ENCODE data around the gene EBF3.

The EBF3 gene

DNA sequence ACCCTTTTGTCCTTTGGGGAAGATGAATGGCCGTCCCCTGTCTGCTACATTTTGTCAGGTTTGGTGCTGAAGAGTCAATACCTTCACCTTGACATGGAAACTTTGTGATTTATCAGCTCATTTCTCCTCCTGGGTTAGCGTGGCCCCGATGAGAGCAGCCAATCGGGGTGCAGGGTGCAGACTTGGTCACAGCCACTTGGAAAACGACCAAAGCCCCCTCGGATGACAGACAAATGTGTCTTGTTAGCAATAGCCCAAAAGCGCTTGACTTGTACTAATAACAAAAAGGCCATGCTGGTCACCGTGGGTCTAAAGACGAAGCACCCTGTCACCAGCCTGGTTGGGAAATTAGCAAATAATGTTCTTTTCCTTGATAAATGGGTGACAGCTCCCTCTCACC, 103.7 kb downstream of the EBF3 start:
- Mint-ChIP-seq H3K4me1 (no peaks in the 10 kb centered on the region), H3K27me3 (peaks cover 2% of the 10 kb centered on the region), H3K27ac (no peak overlapping the region), H3K4me3 (no peak overlapping the region), H3K9me3 (no peaks in the 10 kb centered on the region), H3K36me3 (no peaks in the 10 kb centered on the region)

- Mint-ChIP-seq H3K4me1 (no peaks in the 10 kb centered on the region), H3K27me3 (peaks cover 2% of the 10 kb centered on the region), H3K36me3 (no peaks in the 10 kb centered on the region), H3K9me3 (no peaks in the 10 kb centered on the region), H3K4me3 (no peak overlapping the region), H3K27ac (no peak overlapping the region)
Observed at GRCh38 chr10:129859536-129859935, 104.5 kb downstream of the EBF3 start.

DNA sequence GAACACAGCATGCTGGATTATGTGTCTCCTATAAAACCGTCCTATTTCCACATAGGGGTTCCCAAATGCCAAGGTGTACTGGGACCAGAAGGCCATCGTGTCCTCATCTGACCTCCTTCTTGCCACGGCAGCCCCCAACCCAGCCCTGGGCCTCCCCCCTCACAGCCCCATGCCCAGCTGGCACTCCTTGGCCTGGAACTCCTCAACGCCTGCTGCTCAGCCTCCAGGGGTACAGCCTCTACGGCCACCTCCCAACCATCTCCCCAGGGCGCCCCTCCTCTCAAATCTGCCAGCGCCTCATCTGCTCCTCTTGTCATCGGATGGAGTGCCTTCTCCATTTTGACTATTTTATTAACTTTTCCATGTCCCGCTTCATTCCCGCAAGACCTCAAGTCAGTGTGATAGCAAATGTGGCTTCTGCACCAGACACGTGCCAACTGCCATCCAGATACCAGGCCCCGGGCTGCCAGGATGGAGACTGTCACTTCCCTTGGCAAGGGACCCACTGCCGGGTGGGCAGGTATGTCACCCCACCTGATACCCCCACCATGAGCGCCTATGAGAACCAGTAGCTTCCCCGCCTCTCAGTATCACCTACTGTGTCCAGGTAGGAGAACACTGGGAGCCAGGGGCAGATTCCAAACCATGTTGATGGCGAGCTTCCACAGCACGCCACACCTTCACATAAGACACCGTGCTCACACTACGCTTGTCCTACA, 106.7 kb downstream of the EBF3 start:
- H3K27ac Mint-ChIP-seq = no peak overlapping the region
- H3K27me3 Mint-ChIP-seq = peaks cover 4% of the 10 kb centered on the region
- H3K36me3 Mint-ChIP-seq = no peaks in the 10 kb centered on the region
- H3K9me3 Mint-ChIP-seq = no peaks in the 10 kb centered on the region
- no peaks in the 10 kb centered on the region for H3K4me1 Mint-ChIP-seq
- H3K4me3 Mint-ChIP-seq = no peak overlapping the region

- no peak overlapping the region for H3K4me3 Mint-ChIP-seq
- H3K27me3 Mint-ChIP-seq = peaks cover 9% of the 10 kb centered on the region
- no peaks in the 10 kb centered on the region for H3K4me1 Mint-ChIP-seq
- H3K27ac Mint-ChIP-seq = no peak overlapping the region
- H3K9me3 Mint-ChIP-seq = no peaks in the 10 kb centered on the region
- H3K36me3 Mint-ChIP-seq = no peaks in the 10 kb centered on the region
Observed at GRCh38 chr10:129855836-129856563, 108.1 kb downstream of the EBF3 start.

DNA sequence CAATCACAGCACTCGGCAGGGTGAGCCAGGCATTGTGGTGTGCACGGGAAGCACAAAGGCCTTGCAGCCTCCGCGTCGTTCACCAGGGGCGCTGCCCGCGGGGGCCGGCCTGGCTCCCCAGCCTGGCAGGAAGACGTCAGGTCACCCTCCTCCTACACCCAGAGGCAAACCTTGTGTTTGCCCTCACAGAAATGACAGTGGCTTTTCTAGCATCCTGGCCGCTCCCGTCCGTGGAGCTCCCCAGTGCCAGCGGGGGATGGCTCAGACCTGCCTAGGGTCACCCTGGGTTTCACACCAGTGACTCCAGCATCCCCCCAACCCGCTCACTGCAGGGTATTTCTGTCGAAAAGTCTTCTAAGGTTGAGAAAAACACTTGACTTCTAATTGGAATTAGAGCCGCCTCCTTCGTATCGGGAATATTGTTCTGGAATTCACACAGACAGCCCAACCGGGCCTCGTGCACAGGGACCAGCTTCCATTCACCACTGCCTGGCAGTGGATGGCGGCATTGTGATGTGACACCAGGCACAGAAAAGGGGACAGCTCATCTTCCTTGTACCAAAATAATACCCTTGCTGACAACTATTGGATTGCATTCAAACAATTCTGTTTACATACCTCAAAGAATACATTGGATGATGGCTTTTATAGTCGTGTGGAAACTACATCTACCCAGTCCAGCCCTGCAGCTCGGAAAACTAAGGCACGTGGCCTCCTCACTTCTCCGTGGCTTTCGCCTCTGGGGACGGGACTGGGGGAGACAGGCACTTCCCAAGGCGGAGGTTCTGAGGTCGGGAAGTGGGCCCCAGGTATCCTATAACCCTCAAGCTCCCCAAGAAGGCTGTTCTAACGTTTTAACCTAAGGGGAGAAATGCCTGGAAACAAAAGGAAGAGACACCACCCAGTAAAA, 109.0 kb downstream of the EBF3 start:
- H3K27me3 Mint-ChIP-seq = peaks cover 10% of the 10 kb centered on the region
- no peaks in the 10 kb centered on the region for H3K36me3 Mint-ChIP-seq
- no peak overlapping the region for H3K4me3 Mint-ChIP-seq
- H3K9me3 Mint-ChIP-seq = no peaks in the 10 kb centered on the region
- H3K4me1 Mint-ChIP-seq = no peaks in the 10 kb centered on the region
- no peak overlapping the region for H3K27ac Mint-ChIP-seq

DNA sequence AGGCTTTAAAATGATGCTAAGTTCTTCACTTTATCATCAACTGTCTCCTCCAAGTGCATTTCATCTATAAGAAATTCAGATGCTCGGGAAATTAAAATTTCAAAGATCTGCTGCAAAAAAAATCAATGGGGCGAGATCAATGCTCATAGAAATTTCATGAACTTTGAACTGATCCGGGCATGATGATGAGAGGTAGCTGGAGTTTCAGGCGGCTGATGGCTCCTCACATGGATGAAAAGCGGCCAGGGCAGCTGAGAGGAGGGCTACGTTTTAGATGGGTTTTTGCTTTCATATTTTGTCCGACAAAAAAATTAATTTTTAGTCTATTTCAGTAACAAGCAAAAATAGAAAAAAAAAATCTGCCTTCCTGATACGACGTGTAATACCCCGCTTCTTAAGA, 109.9 kb downstream of the EBF3 start:
- Mint-ChIP-seq H3K9me3 (no peaks in the 10 kb centered on the region), H3K27me3 (peaks cover 10% of the 10 kb centered on the region), H3K36me3 (no peaks in the 10 kb centered on the region), H3K27ac (no peak overlapping the region), H3K4me3 (no peak overlapping the region), H3K4me1 (no peaks in the 10 kb centered on the region)

GRCh38 chr10:129853562-129853903, 110.5 kb downstream of the EBF3 start:
- H3K4me1 Mint-ChIP-seq = no peaks in the 10 kb centered on the region
- H3K27me3 Mint-ChIP-seq = peaks cover 10% of the 10 kb centered on the region
- H3K4me3 Mint-ChIP-seq = no peak overlapping the region
- H3K27ac Mint-ChIP-seq = no peak overlapping the region
- no peaks in the 10 kb centered on the region for H3K36me3 Mint-ChIP-seq
- no peaks in the 10 kb centered on the region for H3K9me3 Mint-ChIP-seq

DNA sequence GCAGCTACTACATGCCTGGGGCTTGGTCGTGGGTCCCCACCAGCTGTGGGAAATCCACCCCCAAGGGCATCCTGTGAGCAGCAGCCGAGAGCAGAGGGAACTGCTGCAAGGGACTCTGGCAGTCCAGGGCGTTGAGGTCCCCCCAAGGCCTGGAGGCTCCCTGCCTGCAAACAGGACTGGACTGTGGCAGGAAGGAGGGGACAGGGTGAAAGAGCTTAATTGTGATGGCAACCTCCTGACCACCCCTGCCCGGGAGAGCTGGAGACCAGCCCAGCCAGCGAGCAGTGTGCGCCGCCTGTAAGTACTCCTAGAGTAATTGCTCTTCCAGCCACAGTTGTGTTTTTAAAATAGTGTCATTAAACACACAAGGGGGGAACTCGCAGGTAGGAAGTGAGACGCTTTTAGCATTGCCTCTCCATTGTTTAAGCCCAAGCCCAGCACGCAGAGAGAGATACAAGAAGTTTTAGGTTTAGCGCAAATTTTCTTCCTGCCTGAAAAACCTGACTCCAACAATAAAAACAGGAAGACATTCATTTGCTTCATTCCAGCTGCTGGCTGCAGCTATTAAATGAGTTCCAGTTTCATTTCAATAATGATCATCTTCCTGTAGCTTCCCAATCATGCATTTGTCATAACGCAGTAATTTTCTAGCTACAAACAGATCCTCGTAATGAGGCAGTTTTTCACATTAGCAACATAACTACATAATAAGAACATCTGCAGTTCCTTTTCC, 111.1 kb downstream of the EBF3 start:
- Mint-ChIP-seq H3K36me3 (no peaks in the 10 kb centered on the region), H3K4me1 (no peaks in the 10 kb centered on the region), H3K27me3 (peaks cover 10% of the 10 kb centered on the region), H3K4me3 (no peak overlapping the region), H3K27ac (no peak overlapping the region), H3K9me3 (no peaks in the 10 kb centered on the region)

DNA sequence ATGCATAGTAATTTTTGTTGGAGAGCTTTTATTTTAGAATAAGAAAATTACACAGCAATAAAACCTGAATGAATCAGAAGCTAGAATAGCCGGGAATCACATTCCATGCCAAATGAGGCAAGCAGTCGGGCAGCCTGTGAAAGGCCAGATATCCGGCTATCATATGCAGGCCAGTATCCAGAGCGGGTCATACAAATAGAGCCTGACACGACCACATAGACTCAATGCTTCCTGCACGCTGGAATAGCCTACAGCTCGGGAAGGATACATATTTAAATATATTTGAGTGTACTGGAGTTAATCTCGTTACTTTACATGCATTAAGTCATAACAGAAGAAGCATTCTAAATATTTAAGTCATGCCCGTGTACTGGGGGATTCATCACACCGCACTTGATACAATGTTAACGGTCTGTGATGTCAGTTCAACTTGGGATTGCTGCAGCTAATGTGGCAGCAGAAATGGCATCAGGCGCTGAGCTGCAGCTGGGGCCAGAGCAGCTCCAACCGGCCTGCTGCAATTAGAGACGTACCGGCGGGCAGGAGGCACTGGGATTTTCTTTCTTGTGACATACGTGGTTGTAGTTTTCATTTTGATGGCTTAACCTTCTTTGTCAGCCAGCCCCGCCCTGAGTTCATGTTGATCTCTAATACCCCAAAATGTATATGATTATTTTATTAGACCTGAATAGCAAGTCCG, 112.0 kb downstream of the EBF3 start:
- H3K4me1 Mint-ChIP-seq = no peaks in the 10 kb centered on the region
- peaks cover 8% of the 10 kb centered on the region for H3K27me3 Mint-ChIP-seq
- H3K4me3 Mint-ChIP-seq = no peak overlapping the region
- no peaks in the 10 kb centered on the region for H3K36me3 Mint-ChIP-seq
- no peaks in the 10 kb centered on the region for H3K9me3 Mint-ChIP-seq
- no peak overlapping the region for H3K27ac Mint-ChIP-seq

- H3K27ac Mint-ChIP-seq = no peak overlapping the region
- H3K36me3 Mint-ChIP-seq = no peaks in the 10 kb centered on the region
- H3K4me1 Mint-ChIP-seq = no peaks in the 10 kb centered on the region
- H3K27me3 Mint-ChIP-seq = peaks cover 8% of the 10 kb centered on the region
- no peaks in the 10 kb centered on the region for H3K9me3 Mint-ChIP-seq
- no peak overlapping the region for H3K4me3 Mint-ChIP-seq
Observed at GRCh38 chr10:129850790-129851189, 113.3 kb downstream of the EBF3 start.

- H3K27ac Mint-ChIP-seq = no peak overlapping the region
- H3K4me3 Mint-ChIP-seq = no peak overlapping the region
- H3K4me1 Mint-ChIP-seq = no peaks in the 10 kb centered on the region
- H3K9me3 Mint-ChIP-seq = no peaks in the 10 kb centered on the region
- peaks cover 8% of the 10 kb centered on the region for H3K27me3 Mint-ChIP-seq
- no peaks in the 10 kb centered on the region for H3K36me3 Mint-ChIP-seq
Observed at GRCh38 chr10:129850316-129850715, 113.8 kb downstream of the EBF3 start.

GRCh38 chr10:129849853-129850252, 114.2 kb downstream of the EBF3 start:
- Mint-ChIP-seq H3K27ac (no peak overlapping the region), H3K4me3 (no peak overlapping the region), H3K9me3 (no peaks in the 10 kb centered on the region), H3K27me3 (peaks cover 8% of the 10 kb centered on the region), H3K4me1 (no peaks in the 10 kb centered on the region), H3K36me3 (no peaks in the 10 kb centered on the region)

GRCh38 chr10:129849452-129849750, 114.7 kb downstream of the EBF3 start:
- Mint-ChIP-seq H3K4me1 (no peaks in the 10 kb centered on the region), H3K27me3 (peaks cover 6% of the 10 kb centered on the region), H3K36me3 (no peaks in the 10 kb centered on the region), H3K27ac (no peak overlapping the region), H3K4me3 (no peak overlapping the region), H3K9me3 (no peaks in the 10 kb centered on the region)

- Mint-ChIP-seq H3K4me3 (no peak overlapping the region), H3K27ac (no peak overlapping the region), H3K36me3 (no peaks in the 10 kb centered on the region), H3K9me3 (no peaks in the 10 kb centered on the region), H3K4me1 (no peaks in the 10 kb centered on the region), H3K27me3 (peaks cover 6% of the 10 kb centered on the region)
Observed at GRCh38 chr10:129848696-129849451, 115.2 kb downstream of the EBF3 start.

All from activated naive CD4-positive, alpha-beta T cell treated with anti-CD3 and anti-CD28 coated beads, Interleukin-2, amount 50 U/mL, for 24 hours (primary cell).